ENCODE results near the gene SLC10A6.

Gene SLC10A6

GRCh38 chr4:86778175-86778574 is 71.0 kb downstream of the SLC10A6 start:
- no peak overlapping the region for H3K4me3 ChIP-seq (ENCODE audit: low read depth, low read length)
- TF ChIP-seq, protein P1, sequence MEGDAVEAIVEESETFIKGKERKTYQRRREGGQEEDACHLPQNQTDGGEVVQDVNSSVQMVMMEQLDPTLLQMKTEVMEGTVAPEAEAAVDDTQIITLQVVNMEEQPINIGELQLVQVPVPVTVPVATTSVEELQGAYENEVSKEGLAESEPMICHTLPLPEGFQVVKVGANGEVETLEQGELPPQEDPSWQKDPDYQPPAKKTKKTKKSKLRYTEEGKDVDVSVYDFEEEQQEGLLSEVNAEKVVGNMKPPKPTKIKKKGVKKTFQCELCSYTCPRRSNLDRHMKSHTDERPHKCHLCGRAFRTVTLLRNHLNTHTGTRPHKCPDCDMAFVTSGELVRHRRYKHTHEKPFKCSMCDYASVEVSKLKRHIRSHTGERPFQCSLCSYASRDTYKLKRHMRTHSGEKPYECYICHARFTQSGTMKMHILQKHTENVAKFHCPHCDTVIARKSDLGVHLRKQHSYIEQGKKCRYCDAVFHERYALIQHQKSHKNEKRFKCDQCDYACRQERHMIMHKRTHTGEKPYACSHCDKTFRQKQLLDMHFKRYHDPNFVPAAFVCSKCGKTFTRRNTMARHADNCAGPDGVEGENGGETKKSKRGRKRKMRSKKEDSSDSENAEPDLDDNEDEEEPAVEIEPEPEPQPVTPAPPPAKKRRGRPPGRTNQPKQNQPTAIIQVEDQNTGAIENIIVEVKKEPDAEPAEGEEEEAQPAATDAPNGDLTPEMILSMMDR (IDR thresholded peaks at IDR 0.05; ENCODE audit: low read depth, low read length), result no peak

DNA sequence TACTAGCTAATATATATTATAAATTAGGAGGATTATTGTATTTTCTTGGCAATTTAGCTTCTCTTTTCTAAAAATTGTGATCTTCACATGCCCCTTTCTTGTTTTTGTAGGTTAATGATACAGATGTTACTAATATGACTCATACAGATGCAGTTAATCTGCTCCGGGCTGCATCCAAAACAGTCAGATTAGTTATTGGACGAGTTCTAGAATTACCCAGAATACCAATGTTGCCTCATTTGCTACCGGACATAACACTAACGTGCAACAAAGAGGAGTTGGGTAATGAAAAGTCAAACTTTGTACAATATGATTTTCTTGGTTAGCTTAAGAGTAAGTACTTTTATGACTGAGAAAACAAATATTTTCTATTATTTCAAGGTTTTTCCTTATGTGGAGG is 74.1 kb downstream of the SLC10A6 start:
- TF ChIP-seq, protein P1 (IDR thresholded peaks at IDR 0.05; ENCODE audit: low read depth, low read length), result no peak
- H3K4me3 ChIP-seq (ENCODE audit: low read depth, low read length), result no peak overlapping the region

Measured in WI38 (cell line).